ENCODE data around the gene CXXC5.

CXXC5 gene

GRCh38 chr5:139696167-139696893 is 48.2 kb downstream of the CXXC5 start:
- peak overlapping the region; percentile 37 for H3K4me3 ChIP-seq (replicated peaks; ENCODE audit: low read depth, low read length)
- DNase-seq (ENCODE audit: low read depth), result no peak
- no peak for TF ChIP-seq CTCF (IDR thresholded peaks at IDR 0.05; ENCODE audit: low read length, missing control alignments)

- H3K4me3 ChIP-seq (replicated peaks; ENCODE audit: low read depth, low read length), result peak overlapping the region; percentile 37
- DNase-seq (ENCODE audit: low read depth), result peak; percentile 77
- TF ChIP-seq CTCF (IDR thresholded peaks at IDR 0.05; ENCODE audit: low read length, missing control alignments), result no peak
Observed at GRCh38 chr5:139696894-139697658, 48.9 kb downstream of the CXXC5 start.

- no peak overlapping the region for H3K4me3 ChIP-seq (replicated peaks; ENCODE audit: low read depth, low read length)
- TF ChIP-seq CTCF (IDR thresholded peaks at IDR 0.05; ENCODE audit: low read length, missing control alignments), result no peak
- peak; percentile 71 for DNase-seq (ENCODE audit: low read depth)
Observed at GRCh38 chr5:139698490-139699146, 50.5 kb downstream of the CXXC5 start.

- TF ChIP-seq CTCF (IDR thresholded peaks at IDR 0.05; ENCODE audit: low read length, missing control alignments), result no peak
- no peak overlapping the region for H3K4me3 ChIP-seq (replicated peaks; ENCODE audit: low read depth, low read length)
- DNase-seq (ENCODE audit: low read depth), result no peak
Observed at GRCh38 chr5:139699351-139699750, 51.2 kb downstream of the CXXC5 start.

GRCh38 chr5:139700711-139701055 is 52.5 kb downstream of the CXXC5 start:
- TF ChIP-seq CTCF (IDR thresholded peaks at IDR 0.05; ENCODE audit: low read length, missing control alignments), result no peak
- no peak for DNase-seq (ENCODE audit: low read depth)
- H3K4me3 ChIP-seq (replicated peaks; ENCODE audit: low read depth, low read length), result no peak overlapping the region

GRCh38 chr5:139701056-139701741 is 53.0 kb downstream of the CXXC5 start:
- DNase-seq (ENCODE audit: low read depth), result no peak
- no peak overlapping the region for H3K4me3 ChIP-seq (replicated peaks; ENCODE audit: low read depth, low read length)
- TF ChIP-seq CTCF (IDR thresholded peaks at IDR 0.05; ENCODE audit: low read length, missing control alignments), result no peak

Measured in fibroblast of pulmonary artery (primary cell).